Thoracic aorta (tissue), 2 donors: ENCODE measurements around the gene SLC2A11. TPM values are rescaled to one million over a fixed set of nuclear protein-coding genes. Genes with fewer than 3 reads are reported as not detected.
A peak's percentile ranks its signal among the peaks of the same experiment; 100 is the strongest.

Experiments used
- ATAC-seq: fragments of 150-250 bp; one replicate; pipeline ENCODE4 v1.8.0; 2017; ENCODE audit warnings: low read depth; ENCODE audit not compliant: insufficient number of reproducible peaks, low FRiP score
- DNase-seq: peaks from one replicate; pipeline ENCODE4 v3.0.0-alpha.2; 2020; ENCODE audit warnings: low spot score
- H3K27ac ChIP-seq, 2 donors: fragments of 200-600 bp; sonication (generic); 1 replicate in 1 of 2; 2 replicates in 1 of 2; pipeline ENCODE4 v1.5.1; 2016; ENCODE audit warnings: mild to moderate bottlenecking in 2 of 2, moderate library complexity in 2 of 2
- H3K27me3 ChIP-seq: fragments of 200-600 bp; sonication (generic); replicated peaks from 2 replicates; pipeline ENCODE4 v1.6.0; 2016; ENCODE audit warnings: mild to moderate bottlenecking; ENCODE audit not compliant: insufficient read depth
- H3K36me3 ChIP-seq: fragments of 200-600 bp; sonication (generic); one replicate; pipeline ENCODE4 v1.5.1; 2016
- H3K4me1 ChIP-seq, 2 donors: fragments of 200-600 bp; sonication (generic); 1 replicate in 1 of 2; 2 replicates in 1 of 2; pipeline versions ENCODE4 v1.5.1 to v1.6.0; 2016; ENCODE audit warnings: low read depth in 2 of 2, mild to moderate bottlenecking in 1 of 2; ENCODE audit not compliant: control insufficient read depth in 1 of 2
- H3K4me3 ChIP-seq: fragments of 200-600 bp; sonication (generic); 2 replicates; pipeline ENCODE4 v1.5.1; 2016; ENCODE audit warnings: mild to moderate bottlenecking
- H3K9me3 ChIP-seq: fragments of 200-600 bp; sonication (generic); 2 replicates; pipeline ENCODE4 v1.5.1; 2016
- CTCF ChIP-seq: fragments of 200-600 bp; sonication (generic); IDR thresholded peaks from one replicate; pipeline ENCODE4 v1.5.1; 2019; ENCODE audit warnings: antibody characterized with exemption
- total RNA-seq, 2 donors: library from RNA; depleted of rRNA; stranded (reverse); fragments of >200 nt; gene quantifications; one replicate each; pipeline versions ENCODE4 v1.1.0 to v1.2.3, GENCODE V29; 2016

Gene SLC2A11
- total RNA-seq, 2 donors from 2014 or later: 9.2 to 25.5 TPM

- Histone ChIP-seq H3K4me3 (peak within 1 kb of the TSS; percentile 83), H3K36me3 (no peaks in the 10 kb centered on the region), H3K4me1 (peaks cover 36 to 41% of the 10 kb centered on the region in 2 donors), H3K27ac (no peak within 1 kb of the TSS), H3K9me3 (no peaks in the 10 kb centered on the region), H3K27me3 (no peaks in the 10 kb centered on the region)
- no peak for TF ChIP-seq CTCF
- ATAC-seq (peak; percentile 92), DNase-seq (peak; percentile 99)
Observed at GRCh38 chr22:23838681-23839468, 18.8 kb upstream of the SLC2A11 start, which contains the start of gene DERL3. Gene DERL3 (minus strand): TSS chr22:23839006. CDS start chr22:23838987, 19 bp downstream.

- Histone ChIP-seq H3K27ac (no peak overlapping the region), H3K36me3 (no peaks in the 10 kb centered on the region), H3K4me1 (peaks cover 37 to 38% of the 10 kb centered on the region in 2 donors), H3K4me3 (no peak overlapping the region), H3K9me3 (no peaks in the 10 kb centered on the region), H3K27me3 (no peaks in the 10 kb centered on the region)
- TF ChIP-seq CTCF: no peak
- DNase-seq: no peak
- ATAC-seq: no peak
Observed at GRCh38 chr22:23840026-23840425, 17.6 kb upstream of the SLC2A11 start.

- Histone ChIP-seq H3K36me3 (no peaks in the 10 kb centered on the region), H3K27ac (no peak overlapping the region), H3K27me3 (no peaks in the 10 kb centered on the region), H3K9me3 (no peaks in the 10 kb centered on the region), H3K4me1 (peaks cover 29 to 38% of the 10 kb centered on the region in 2 donors), H3K4me3 (no peak overlapping the region)
- no peak for DNase-seq
- no peak for TF ChIP-seq CTCF
- ATAC-seq: no peak
Observed at GRCh38 chr22:23841292-23841691, 16.4 kb upstream of the SLC2A11 start.

- H3K27ac ChIP-seq: no peak overlapping the region
- ATAC-seq (no peak), DNase-seq (no peak)
- H3K4me3 ChIP-seq: no peak overlapping the region
- no peaks in the 10 kb centered on the region for H3K36me3 ChIP-seq
- peaks cover 27 to 38% of the 10 kb centered on the region in 2 donors for H3K4me1 ChIP-seq
- H3K27me3 ChIP-seq: no peaks in the 10 kb centered on the region
- no peak for TF ChIP-seq CTCF
- H3K9me3 ChIP-seq: no peaks in the 10 kb centered on the region
Observed at GRCh38 chr22:23841736-23842445, 15.8 kb upstream of the SLC2A11 start.

GRCh38 chr22:23842599-23842998 is 15.1 kb upstream of the SLC2A11 start:
- H3K27me3 ChIP-seq: no peaks in the 10 kb centered on the region
- H3K4me1 ChIP-seq: peaks cover 27 to 40% of the 10 kb centered on the region in 2 donors
- no peak overlapping the region for H3K27ac ChIP-seq
- no peak for ATAC-seq
- no peaks in the 10 kb centered on the region for H3K36me3 ChIP-seq
- no peak for TF ChIP-seq CTCF
- no peaks in the 10 kb centered on the region for H3K9me3 ChIP-seq
- no peak for DNase-seq
- no peak overlapping the region for H3K4me3 ChIP-seq
